H9 (cell line): ENCODE data around the gene COL17A1. TPM values are rescaled to one million over a fixed set of nuclear protein-coding genes. Genes with fewer than 3 reads are reported as not detected.

Experiments
- DNase-seq: peaks from one replicate; pipeline ENCODE4 v3.0.0-alpha.2; 2017
- H2AFZ ChIP-seq: one replicate; pipeline ENCODE4 v1.6.1; 2013; ENCODE audit warnings: mild to moderate bottlenecking, low read length, control low read depth, moderate library complexity
- H2AK5ac ChIP-seq: 2 replicates; pipeline ENCODE4 v1.6.1; 2013; ENCODE audit warnings: low read length, control low read depth, mixed read lengths; ENCODE audit not compliant: insufficient read length
- H2BK120ac ChIP-seq: one replicate; pipeline ENCODE4 v1.6.1; 2013; ENCODE audit warnings: low read depth, mild to moderate bottlenecking, low read length, control low read depth, inconsistent platforms; ENCODE audit not compliant: poor library complexity, severe bottlenecking
- H2BK12ac ChIP-seq: 2 replicates; pipeline ENCODE4 v1.6.1; 2013; ENCODE audit warnings: low read length, control low read depth, mixed read lengths, low read depth; ENCODE audit not compliant: insufficient read length
- H2BK15ac ChIP-seq: 2 replicates; pipeline ENCODE4 v1.6.1; 2013; ENCODE audit warnings: low read depth, low read length, control low read depth
- H2BK20ac ChIP-seq: one replicate; pipeline ENCODE4 v1.6.1; 2013; ENCODE audit warnings: low read depth, mild to moderate bottlenecking, low read length, control low read depth, inconsistent platforms; ENCODE audit not compliant: poor library complexity, severe bottlenecking
- H2BK5ac ChIP-seq: 2 replicates; pipeline ENCODE4 v1.6.1; 2013; ENCODE audit warnings: low read length, control low read depth, mixed read lengths; ENCODE audit not compliant: insufficient read length
- H3K14ac ChIP-seq: 2 replicates; pipeline ENCODE4 v1.6.1; 2013; ENCODE audit warnings: low read length, control low read depth; ENCODE audit not compliant: insufficient read depth
- H3K18ac ChIP-seq: 2 replicates; pipeline ENCODE4 v1.6.1; 2013; ENCODE audit warnings: low read depth, mild to moderate bottlenecking, mixed read lengths, low read length, control low read depth; ENCODE audit not compliant: insufficient read length
- H3K23ac ChIP-seq: 2 replicates; pipeline ENCODE4 v1.6.1; 2013; ENCODE audit warnings: low read length, control low read depth, mixed read lengths, low read depth; ENCODE audit not compliant: insufficient read length
- H3K23me2 ChIP-seq: 2 replicates; pipeline ENCODE4 v1.6.1; 2013; ENCODE audit warnings: low read depth, mild to moderate bottlenecking, mixed read lengths, low read length, control low read depth; ENCODE audit not compliant: insufficient read length, poor library complexity, severe bottlenecking
- H3K27ac ChIP-seq: 2 replicates; pipeline ENCODE4 v1.5.1; 2013; ENCODE audit warnings: low read length, control low read depth, mixed read lengths, low read depth; ENCODE audit not compliant: insufficient read length
- H3K27me3 ChIP-seq: 2 replicates; pipeline ENCODE4 v1.6.1; 2013; ENCODE audit warnings: low read length, control low read depth, inconsistent platforms; ENCODE audit not compliant: insufficient read depth
- H3K4ac ChIP-seq: 2 replicates; pipeline ENCODE4 v1.6.1; 2013; ENCODE audit warnings: low read depth, mild to moderate bottlenecking, control low read depth, inconsistent platforms, low read length, moderate library complexity
- H3K4me1 ChIP-seq: 2 replicates; pipeline ENCODE4 v1.6.1; 2013; ENCODE audit warnings: low read length, control low read depth, inconsistent platforms; ENCODE audit not compliant: insufficient read depth
- H3K4me2 ChIP-seq: 2 replicates; pipeline ENCODE4 v1.6.1; 2013; ENCODE audit warnings: low read length, control low read depth, mixed read lengths; ENCODE audit not compliant: insufficient read length, insufficient read depth
- H3K56ac ChIP-seq: 2 replicates; pipeline ENCODE4 v1.6.1; 2013; ENCODE audit warnings: low read depth, mild to moderate bottlenecking, mixed read lengths, low read length, control low read depth; ENCODE audit not compliant: insufficient read length
- H3K79me1 ChIP-seq: 2 replicates; pipeline ENCODE4 v1.6.1; 2013; ENCODE audit warnings: low read depth, mild to moderate bottlenecking, moderate library complexity, low read length, control low read depth, inconsistent platforms; ENCODE audit not compliant: insufficient read depth, poor library complexity, severe bottlenecking
- H3K79me2 ChIP-seq: 2 replicates; pipeline ENCODE4 v1.6.1; 2013; ENCODE audit warnings: low read length, control low read depth, inconsistent platforms; ENCODE audit not compliant: insufficient read depth
- H3K9ac ChIP-seq: 2 replicates; pipeline ENCODE4 v1.6.1; 2013; ENCODE audit warnings: low read length, control low read depth, mixed read lengths; ENCODE audit not compliant: insufficient read length; ENCODE audit errors: extremely low read depth
- H3K9me3 ChIP-seq: one replicate; pipeline ENCODE4 v1.6.1; 2013; ENCODE audit warnings: low read depth, low read length, inconsistent platforms; ENCODE audit not compliant: control insufficient read depth
- H3T11ph ChIP-seq: one replicate; pipeline ENCODE4 v1.6.1; 2013; ENCODE audit warnings: mild to moderate bottlenecking, low read length, control low read depth, inconsistent platforms
- H4K20me1 ChIP-seq: one replicate; pipeline ENCODE4 v1.6.1; 2013; ENCODE audit not compliant: control insufficient read depth, insufficient read length, insufficient read depth
- H4K5ac ChIP-seq: 2 replicates; pipeline ENCODE4 v1.6.1; 2013; ENCODE audit warnings: low read depth, mild to moderate bottlenecking, mixed read lengths, low read length, control low read depth; ENCODE audit not compliant: insufficient read length
- H4K8ac ChIP-seq: replicated peaks from 2 replicates; pipeline ENCODE4 v1.6.1; 2013; ENCODE audit warnings: low read length, control low read depth, mixed read lengths, low read depth; ENCODE audit not compliant: insufficient read length
- H4K91ac ChIP-seq: 2 replicates; pipeline ENCODE4 v1.6.1; 2013; ENCODE audit warnings: low read depth, mild to moderate bottlenecking, moderate library complexity, mixed read lengths, low read length, control low read depth; ENCODE audit not compliant: insufficient read length
- H3K27ac Mint-ChIP-seq, 3 experiments: 2 replicates in 2 of 3; 3 replicates in 1 of 3; pipeline ENCODE4 v1.8.0; 2020 to 2021; ENCODE audit warnings: mixed read lengths in 3 of 3, mild to moderate bottlenecking in 1 of 3, moderate library complexity in 1 of 3
- H3K27me3 Mint-ChIP-seq: 2 replicates; pipeline ENCODE4 v1.8.0; 2021; ENCODE audit warnings: low read depth, mild to moderate bottlenecking, moderate library complexity, mixed read lengths
- H3K36me3 Mint-ChIP-seq, 3 experiments: 2 replicates in 2 of 3; 3 replicates in 1 of 3; pipeline ENCODE4 v1.8.0; 2020 to 2021; ENCODE audit warnings: low read depth in 3 of 3, mixed read lengths in 3 of 3; ENCODE audit not compliant: insufficient read depth in 1 of 3
- H3K4me1 Mint-ChIP-seq, 2 experiments: 2 replicates each; pipeline ENCODE4 v1.8.0; 2020; ENCODE audit warnings: mixed read lengths in 2 of 2
- H3K4me3 Mint-ChIP-seq, 2 experiments: 2 replicates in 1 of 2; 3 replicates in 1 of 2; pipeline ENCODE4 v1.8.0; 2020 to 2021; ENCODE audit warnings: mild to moderate bottlenecking in 2 of 2, mixed read lengths in 2 of 2, moderate library complexity in 1 of 2
- H3K9me3 Mint-ChIP-seq, 2 experiments: 2 replicates in 1 of 2; 3 replicates in 1 of 2; pipeline ENCODE4 v1.8.0; 2020; ENCODE audit warnings: mild to moderate bottlenecking in 2 of 2, mixed read lengths in 2 of 2, moderate library complexity in 1 of 2
- CTCF ChIP-seq: fragments of 200-600 bp; sonication (generic); conservative IDR thresholded peaks from 3 replicates; pipeline ENCODE4 v1.8.0; 2021; ENCODE audit warnings: antibody characterized with exemption, mild to moderate bottlenecking
- WGBS: extraction: QIAGEN DNeasy Blood & Tissue Kit; methylation state at CpG from one replicate; pipeline ENCODE4 v1.1.7; 2013; ENCODE audit warnings: missing lambda C conversion rate, low lambda C conversion rate, mixed read lengths; ENCODE audit not compliant: insufficient read length; ENCODE audit errors: extremely low coverage; 5-methylcytosine and 5-hydroxymethylcytosine counted together
- total RNA-seq: library from RNA; stranded (reverse); gene quantifications from 2 replicates; pipeline ENCODE4 v1.2.1, GENCODE V29; 2021

The COL17A1 gene
- total RNA-seq, 1 experiment from 2014 or later, result 1.9 TPM

- Histone ChIP-seq H3T11ph (no peak overlapping the region), H3K79me1 (no peaks in the 10 kb centered on the region), H2BK5ac (no peak overlapping the region), H3K56ac (no peak overlapping the region), H3K9ac (no peak overlapping the region), H3K4ac (no peak overlapping the region), H2AK5ac (no peak overlapping the region), H4K91ac (no peak overlapping the region), H3K4me2 (no peak overlapping the region), H4K8ac (no peak overlapping the region), H3K4me1 (no peaks in the 10 kb centered on the region), H3K79me2 (no peaks in the 10 kb centered on the region), H3K27me3 (no peaks in the 10 kb centered on the region), H3K14ac (no peak overlapping the region), H2AFZ (no peak overlapping the region), H3K23me2 (no peaks in the 10 kb centered on the region), H4K20me1 (no peaks in the 10 kb centered on the region), H2BK12ac (no peak overlapping the region), H2BK15ac (no peak overlapping the region), H3K23ac (no peak overlapping the region), H3K27ac (no peak overlapping the region), H4K5ac (no peak overlapping the region), H3K18ac (no peak overlapping the region), H2BK20ac (no peak overlapping the region), H2BK120ac (no peak overlapping the region), H3K9me3 (no peaks in the 10 kb centered on the region)
- WGBS, result no CpG with 5 or more reads among the region's 7 CpGs
- no peaks in the 10 kb centered on the region; the same call in 1 of the 2 replicates for H3K27me3 Mint-ChIP-seq
- H3K27ac Mint-ChIP-seq, result no peak overlapping the region
- H3K4me1 Mint-ChIP-seq, result peaks cover 0 to 1% of the 10 kb centered on the region in 2 experiments; a peak in 3 of 4 replicates
- no peak overlapping the region for H3K4me3 Mint-ChIP-seq
- no peak for TF ChIP-seq CTCF
- DNase-seq, result no peak
- H3K9me3 Mint-ChIP-seq, result no peaks in the 10 kb centered on the region
- no peaks in the 10 kb centered on the region; a peak in 1 of 7 replicates for H3K36me3 Mint-ChIP-seq
Measured at GRCh38 chr10:104038958-104039752, 46.5 kb downstream of the COL17A1 start.
